GM19467 (cell line): ENCODE results near the gene ATP2B2.

Experiments used
- ATAC-seq: cut with Tn5 transposase; IDR thresholded peaks from one replicate; pipeline ENCODE4 v1.9.1; 2021; ENCODE audit warnings: mild to moderate bottlenecking, moderate library complexity; ENCODE audit not compliant: unreplicated experiment

Gene ATP2B2

GRCh38 chr3:10453431-10454163 lies 51.8 kb downstream of the ATP2B2 start:
- no peak for ATAC-seq

GRCh38 chr3:10450494-10451440 lies 54.6 kb downstream of the ATP2B2 start:
- ATAC-seq, result no peak

GRCh38 chr3:10449436-10449835 lies 56.0 kb downstream of the ATP2B2 start:
- no peak for ATAC-seq

DNA sequence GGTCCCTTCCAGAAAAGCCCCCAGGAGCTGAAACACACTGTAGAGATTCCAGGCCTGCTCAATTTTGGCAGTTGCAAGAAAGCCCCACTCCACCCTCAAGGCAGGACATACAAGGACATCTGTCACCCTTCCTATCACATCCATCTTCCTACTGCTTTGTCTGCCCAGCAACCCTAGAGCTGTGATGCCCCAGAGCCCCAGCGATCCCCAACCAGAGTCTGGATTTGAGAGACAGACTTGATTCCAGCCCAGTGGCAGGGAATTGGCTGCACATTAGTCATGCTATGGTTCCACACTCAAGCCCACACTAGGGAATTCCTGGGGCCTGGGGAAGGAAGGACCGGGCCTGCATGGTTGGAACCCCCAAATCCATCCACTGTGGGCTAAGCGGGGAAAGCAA lies 56.8 kb downstream of the ATP2B2 start:
- ATAC-seq, result no peak

GRCh38 chr3:10447527-10448260 lies 57.7 kb downstream of the ATP2B2 start:
- no peak for ATAC-seq

DNA sequence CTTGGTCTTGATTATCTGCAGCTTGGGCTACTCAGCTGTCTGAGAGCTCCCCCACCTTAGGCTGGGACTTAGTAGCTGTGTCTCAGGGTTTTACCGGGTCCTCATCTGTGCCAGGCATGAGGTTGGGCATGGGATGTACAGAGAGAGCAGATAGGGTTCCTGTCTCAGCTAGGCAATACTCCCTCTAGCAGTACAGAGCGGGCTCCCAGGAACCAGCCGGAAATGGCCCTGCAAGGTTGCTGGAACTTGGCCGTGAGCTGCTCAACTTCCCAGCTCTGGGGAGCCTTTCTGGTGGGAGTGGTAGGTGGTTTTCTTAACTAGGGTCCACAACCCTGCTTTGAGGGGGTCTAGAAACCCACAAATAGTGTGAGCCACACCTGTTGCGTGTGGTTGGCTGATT lies 58.3 kb downstream of the ATP2B2 start:
- ATAC-seq, result no peak

- ATAC-seq, result no peak
These were observed 59.7 kb downstream of the ATP2B2 start for GRCh38 chr3:10445561-10446175.

GRCh38 chr3:10444511-10444910 lies 60.9 kb downstream of the ATP2B2 start:
- no peak for ATAC-seq

- ATAC-seq, result no peak
These were observed 61.3 kb downstream of the ATP2B2 start for GRCh38 chr3:10444110-10444429.

DNA sequence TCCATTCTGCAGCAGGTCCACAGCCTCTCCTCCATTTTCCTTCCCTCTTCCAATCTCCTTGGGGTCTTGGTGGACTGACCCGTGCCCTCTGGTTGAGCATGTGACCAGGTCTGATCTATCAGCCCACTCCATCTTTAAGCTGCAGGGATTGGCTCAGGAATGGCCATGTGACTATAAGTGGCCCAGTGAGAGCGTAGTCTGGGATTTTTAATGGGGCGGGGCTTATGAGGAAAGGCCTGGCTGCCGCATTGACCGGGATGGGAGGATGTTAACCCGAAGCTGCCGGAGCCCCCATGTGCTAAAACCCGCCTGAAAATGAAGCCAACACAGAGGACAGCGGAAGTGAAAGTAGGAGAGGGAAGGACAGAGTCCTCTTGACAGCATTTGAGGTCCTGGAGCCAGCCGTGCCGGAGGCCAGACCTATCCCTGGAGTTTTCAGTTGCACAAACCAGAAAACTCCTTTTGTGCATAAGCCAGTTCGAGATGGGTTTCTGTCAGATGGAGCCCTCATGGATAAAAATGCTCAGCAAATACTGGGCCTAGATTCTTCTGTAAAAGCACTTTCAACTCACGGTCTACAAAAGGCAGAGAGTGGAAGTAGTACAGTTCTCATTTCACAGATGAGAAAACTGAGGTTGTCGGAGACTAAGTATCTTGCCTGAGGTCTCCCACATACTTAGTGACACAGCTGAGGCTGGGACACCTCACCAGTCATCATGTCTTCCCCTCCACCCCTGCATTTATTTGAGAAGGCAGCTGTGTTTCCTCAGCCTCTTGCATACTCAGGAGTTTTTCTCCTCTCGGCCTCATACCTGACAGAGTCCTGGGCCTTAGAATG lies 61.9 kb downstream of the ATP2B2 start:
- no peak for ATAC-seq

GRCh38 chr3:10442151-10442795 lies 63.1 kb downstream of the ATP2B2 start:
- ATAC-seq, result no peak

DNA sequence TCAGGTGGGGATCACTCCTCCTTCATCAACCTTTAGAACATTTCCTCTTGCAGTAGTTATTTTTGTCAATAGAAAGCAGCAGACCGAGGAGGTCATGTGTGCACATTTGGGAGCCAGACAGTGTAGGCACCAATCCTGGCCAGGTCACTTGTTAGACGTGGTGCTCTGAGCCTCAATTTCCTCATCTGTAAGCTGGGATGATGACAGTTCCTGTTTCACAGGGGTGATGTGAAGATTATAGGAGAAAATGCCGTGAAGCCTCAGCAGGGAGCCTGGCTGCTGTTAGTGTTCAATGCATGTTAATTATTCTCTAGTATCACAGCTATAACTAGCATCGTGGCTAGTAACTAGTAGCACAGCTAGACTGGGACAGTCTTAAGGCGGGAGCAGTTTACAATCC lies 64.7 kb downstream of the ATP2B2 start:
- ATAC-seq, result no peak

DNA sequence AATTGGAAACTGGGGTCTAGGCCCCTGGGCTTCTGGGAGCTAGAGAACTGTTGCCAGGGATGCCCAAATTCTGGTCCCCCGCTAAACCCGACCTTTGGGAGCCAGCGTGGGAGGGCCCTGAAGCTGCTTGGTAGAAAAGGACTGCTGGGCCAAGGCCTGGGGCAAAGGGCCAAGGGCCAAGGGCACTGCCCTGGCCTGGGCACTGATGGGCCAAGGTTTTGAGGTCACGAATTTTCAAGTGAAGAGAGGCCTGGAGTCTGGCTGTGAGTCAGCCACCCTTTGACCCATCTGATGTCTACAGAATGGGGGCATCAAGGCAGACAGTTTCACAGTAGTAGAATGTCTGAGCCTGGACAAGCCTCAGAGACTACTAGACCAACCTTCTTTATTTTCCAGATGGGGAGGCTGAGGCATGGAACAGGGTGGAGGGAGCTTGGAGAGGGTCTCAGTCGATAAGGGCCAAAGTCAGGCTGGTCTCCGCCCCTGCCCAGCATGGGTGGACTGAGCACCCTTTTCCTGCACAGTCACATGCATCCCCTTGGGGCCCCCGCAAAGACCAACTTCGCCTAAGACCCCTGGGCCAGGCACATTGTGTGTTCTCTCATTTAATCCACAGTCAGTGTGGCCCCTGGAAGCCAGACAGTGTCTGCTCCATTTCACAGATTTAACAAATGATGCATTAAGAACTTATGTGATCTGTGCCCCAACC lies 66.3 kb downstream of the ATP2B2 start:
- ATAC-seq, result no peak

- no peak for ATAC-seq
These were observed 67.1 kb downstream of the ATP2B2 start for GRCh38 chr3:10437995-10438901.

DNA sequence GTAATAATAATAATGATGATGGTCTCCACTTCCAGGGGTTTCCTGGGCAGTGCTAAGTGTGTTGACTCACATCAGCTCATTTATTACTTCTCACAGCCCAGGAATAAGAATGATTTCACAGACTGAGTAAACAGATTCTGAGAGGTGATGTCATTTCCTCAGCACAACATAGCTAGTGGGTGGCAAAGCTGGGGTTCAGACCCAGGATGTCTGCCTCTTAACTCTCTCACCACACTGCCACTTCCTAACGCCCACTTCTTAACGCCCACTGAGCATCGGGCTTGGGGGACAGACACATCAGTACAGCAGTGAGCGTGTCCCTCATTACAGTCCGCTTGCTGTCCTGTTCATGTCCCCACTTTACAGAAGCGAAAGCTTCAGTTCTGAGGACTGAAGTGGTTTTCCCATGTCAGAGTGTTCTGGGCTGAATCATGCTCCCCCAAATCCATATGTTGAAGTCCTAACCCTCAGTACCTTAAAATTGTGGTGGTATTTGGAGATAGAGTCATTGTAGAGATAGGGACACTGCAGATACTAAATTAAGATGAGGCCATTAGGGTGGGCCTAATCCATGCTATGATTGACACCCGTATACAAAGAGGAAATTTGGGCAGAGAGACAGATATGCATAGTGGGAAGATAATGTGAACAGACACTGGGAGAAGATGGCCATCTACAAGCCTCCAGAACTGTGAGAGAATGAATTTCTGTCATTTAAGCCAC lies 68.0 kb downstream of the ATP2B2 start:
- no peak for ATAC-seq

DNA sequence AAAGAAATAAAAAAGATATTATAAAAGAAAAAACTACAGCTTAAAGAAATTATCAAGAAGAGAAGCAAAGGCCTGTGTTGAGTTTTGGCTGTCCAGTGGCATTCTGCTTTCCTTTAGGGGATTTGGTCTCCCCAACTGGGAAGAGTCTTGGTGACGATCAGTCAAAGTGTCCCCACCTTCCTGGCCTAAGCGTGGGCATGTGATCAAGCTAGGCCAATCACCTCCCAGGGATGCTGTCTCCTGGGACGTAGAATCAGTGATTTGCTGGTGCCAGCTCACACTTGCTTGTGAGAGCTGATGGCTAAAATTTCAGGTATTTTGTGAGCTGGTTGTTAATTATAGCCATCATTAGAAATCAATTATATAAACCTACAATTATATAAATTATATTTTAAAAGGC lies 69.5 kb downstream of the ATP2B2 start:
- ATAC-seq, result no peak

GRCh38 chr3:10434938-10435336 lies 70.4 kb downstream of the ATP2B2 start:
- ATAC-seq, result no peak
